ENCODE results near the gene ARPC5L. TPM values are rescaled to one million over a fixed set of nuclear protein-coding genes. Genes with fewer than 3 reads are reported as not detected.
"Not testable (repeated sequence)": the region's sequence is repeated elsewhere in the genome, so short reads cannot be mapped to it uniquely, and the experiment has no call there.

ARPC5L gene
- total RNA-seq, 1 donor: 9.8 TPM

- TF ChIP-seq CTCF (IDR thresholded peaks at IDR 0.05; ENCODE audit: extremely low read depth, low read depth, low read length): no peak
- H4K20me1 ChIP-seq (ENCODE audit: insufficient read depth, low read length): peaks cover 3% of the 10 kb centered on the region
- H3K4me3 ChIP-seq (ENCODE audit: insufficient read depth, low read length): no peak overlapping the region
- H3K36me3 ChIP-seq (ENCODE audit: insufficient read depth, low read length): no peaks in the 10 kb centered on the region
- no peaks in the 10 kb centered on the region for H3K9me3 ChIP-seq (ENCODE audit: low read depth, low read length)
- H3K4me2 ChIP-seq (ENCODE audit: insufficient read depth, low read length): no peak overlapping the region
- no peaks in the 10 kb centered on the region for H3K79me2 ChIP-seq (ENCODE audit: insufficient read depth, low read length)
- peaks cover 6% of the 10 kb centered on the region for H3K27me3 ChIP-seq (ENCODE audit: insufficient read depth, low read length)
- H2AFZ ChIP-seq (ENCODE audit: low read length): no peak overlapping the region
- H3K27ac ChIP-seq (ENCODE audit: low read depth, low read length): peak overlapping the region; percentile 56
- no peak for DNase-seq (ENCODE audit: insufficient read length, low spot score, missing footprints)
- peaks cover 21% of the 10 kb centered on the region for H3K4me1 ChIP-seq (ENCODE audit: insufficient read depth, low read length)
These were observed 30.1 kb upstream of the ARPC5L start for GRCh38 chr9:124831642-124832364.

GRCh38 chr9:124834591-124834990 is 27.3 kb upstream of the ARPC5L start:
- H3K27me3 ChIP-seq (ENCODE audit: insufficient read depth, low read length): peaks cover 1% of the 10 kb centered on the region
- no peak overlapping the region for H3K4me2 ChIP-seq (ENCODE audit: insufficient read depth, low read length)
- H3K27ac ChIP-seq (ENCODE audit: low read depth, low read length): no peak overlapping the region
- peak; percentile 91 for DNase-seq (ENCODE audit: insufficient read length, low spot score, missing footprints)
- H3K4me1 ChIP-seq (ENCODE audit: insufficient read depth, low read length): peaks cover 21% of the 10 kb centered on the region
- no peak overlapping the region for H2AFZ ChIP-seq (ENCODE audit: low read length)
- H3K9me3 ChIP-seq (ENCODE audit: low read depth, low read length): no peaks in the 10 kb centered on the region
- H3K4me3 ChIP-seq (ENCODE audit: insufficient read depth, low read length): no peak overlapping the region
- no peaks in the 10 kb centered on the region for H3K79me2 ChIP-seq (ENCODE audit: insufficient read depth, low read length)
- H3K36me3 ChIP-seq (ENCODE audit: insufficient read depth, low read length): no peaks in the 10 kb centered on the region
- H4K20me1 ChIP-seq (ENCODE audit: insufficient read depth, low read length): peaks cover 3% of the 10 kb centered on the region
- no peak for TF ChIP-seq CTCF (IDR thresholded peaks at IDR 0.05; ENCODE audit: extremely low read depth, low read depth, low read length)

GRCh38 chr9:124835026-124835557 is 26.8 kb upstream of the ARPC5L start:
- Histone ChIP-seq H3K4me2 (ENCODE audit: insufficient read depth, low read length) (peak overlapping the region; percentile 15), H3K36me3 (ENCODE audit: insufficient read depth, low read length) (no peaks in the 10 kb centered on the region), H2AFZ (ENCODE audit: low read length) (no peak overlapping the region), H3K27ac (ENCODE audit: low read depth, low read length) (no peak overlapping the region), H4K20me1 (ENCODE audit: insufficient read depth, low read length) (peaks cover 3% of the 10 kb centered on the region), H3K9me3 (ENCODE audit: low read depth, low read length) (no peaks in the 10 kb centered on the region), H3K4me1 (ENCODE audit: insufficient read depth, low read length) (peaks cover 21% of the 10 kb centered on the region), H3K79me2 (ENCODE audit: insufficient read depth, low read length) (no peaks in the 10 kb centered on the region), H3K27me3 (ENCODE audit: insufficient read depth, low read length) (no peaks in the 10 kb centered on the region), H3K4me3 (ENCODE audit: insufficient read depth, low read length) (no peak overlapping the region)
- DNase-seq (ENCODE audit: insufficient read length, low spot score, missing footprints): no peak
- TF ChIP-seq CTCF (IDR thresholded peaks at IDR 0.05; ENCODE audit: extremely low read depth, low read depth, low read length): no peak

- H4K20me1 ChIP-seq (ENCODE audit: insufficient read depth, low read length); DNase-seq (ENCODE audit: insufficient read length, low spot score, missing footprints); H3K79me2 ChIP-seq (ENCODE audit: insufficient read depth, low read length); H3K27me3 ChIP-seq (ENCODE audit: insufficient read depth, low read length); H3K4me2 ChIP-seq (ENCODE audit: insufficient read depth, low read length); H3K27ac ChIP-seq (ENCODE audit: low read depth, low read length); H3K36me3 ChIP-seq (ENCODE audit: insufficient read depth, low read length); H2AFZ ChIP-seq (ENCODE audit: low read length); H3K9me3 ChIP-seq (ENCODE audit: low read depth, low read length); H3K4me3 ChIP-seq (ENCODE audit: insufficient read depth, low read length): not testable (repeated sequence)
- H3K4me1 ChIP-seq (ENCODE audit: insufficient read depth, low read length): peaks cover 14% of the 10 kb centered on the region
These were observed 23.8 kb upstream of the ARPC5L start for GRCh38 chr9:124838132-124838531.

- H3K4me1 ChIP-seq (ENCODE audit: insufficient read depth, low read length): peaks cover 18% of the 10 kb centered on the region
- not testable (repeated sequence) for H3K27me3 ChIP-seq (ENCODE audit: insufficient read depth, low read length); H3K27ac ChIP-seq (ENCODE audit: low read depth, low read length); H4K20me1 ChIP-seq (ENCODE audit: insufficient read depth, low read length); H2AFZ ChIP-seq (ENCODE audit: low read length); DNase-seq (ENCODE audit: insufficient read length, low spot score, missing footprints); H3K4me2 ChIP-seq (ENCODE audit: insufficient read depth, low read length); H3K9me3 ChIP-seq (ENCODE audit: low read depth, low read length); H3K4me3 ChIP-seq (ENCODE audit: insufficient read depth, low read length); H3K36me3 ChIP-seq (ENCODE audit: insufficient read depth, low read length); H3K79me2 ChIP-seq (ENCODE audit: insufficient read depth, low read length)
These were observed 23.2 kb upstream of the ARPC5L start for GRCh38 chr9:124838567-124839275.

Data from osteoblast (primary cell).